Right lobe of liver (tissue), 6 donors: ENCODE results near the gene C2orf92. TPM values are rescaled to one million over a fixed set of nuclear protein-coding genes. Genes with fewer than 3 reads are reported as not detected.

Source experiments
- ATAC-seq, 4 donors: fragments of 200-7000 bp; cut with Tn5 transposase; one replicate each; pipeline ENCODE4 v1.9.1; 2020; ENCODE audit warnings: mild to moderate bottlenecking in 4 of 4, moderate library complexity in 4 of 4
- DNase-seq, 3 donors: peaks; one replicate each; pipeline ENCODE4 v3.0.0-alpha.2; 2020
- H3K27ac ChIP-seq, 3 donors: fragments of 200-600 bp; one replicate each; pipeline ENCODE4 v1.8.0; 2022
- H3K27me3 ChIP-seq, 2 donors: fragments of 200-600 bp; one replicate each; pipeline ENCODE4 v1.8.0; 2022
- H3K36me3 ChIP-seq, 4 donors: fragments of 200-600 bp; sonication (generic) in 1 of 4; one replicate each; pipeline versions ENCODE4 v1.5.1 to v1.8.0; 2017 to 2022; ENCODE audit warnings: control low read depth in 1 of 4
- H3K4me1 ChIP-seq, 4 donors: fragments of 200-600 bp; sonication (generic) in 1 of 4; one replicate each; pipeline versions ENCODE4 v1.5.1 to v1.8.0; 2017 to 2022; ENCODE audit warnings: control low read depth in 1 of 4
- H3K4me3 ChIP-seq, 3 donors: fragments of 200-600 bp; one replicate each; pipeline ENCODE4 v1.8.0; 2022
- H3K9me3 ChIP-seq, 4 donors: fragments of 200-600 bp; sonication (generic) in 1 of 4; one replicate each; pipeline versions ENCODE4 v1.5.1 to v1.8.0; 2017 to 2022; ENCODE audit warnings: control low read depth in 1 of 4
- POLR2A ChIP-seq: fragments of 450-650 bp; IDR thresholded peaks from one replicate; pipeline ENCODE4 v1.6.1; 2017; ENCODE audit warnings: antibody characterized with exemption, mild to moderate bottlenecking
- WGBS: methylation state at CpG from one replicate; pipeline ENCODE4 v1.1.6; 2018; ENCODE audit warnings: low coverage, low lambda C conversion rate; ENCODE audit not compliant: insufficient coverage; ENCODE audit errors: missing lambda C conversion rate; 5-methylcytosine and 5-hydroxymethylcytosine counted together
- intact Hi-C, 2 donors: fragments of 100-400 bp; cut with DNase I; formaldehyde crosslinking; loops; one replicate each; pipeline versions ENCODE4 v1.11.2 to v1.14.1; 2022
- small RNA-seq, 2 experiments: library from RNA; depleted of rRNA; stranded (forward); fragments of <200 nt; gene quantifications; one replicate each; pipeline ENCODE3, GENCODE V24; 2016
- total RNA-seq, 6 experiments: library from RNA; depleted of rRNA in 2 of 6; stranded (reverse); fragments of >200 nt in 2 of 6; fragmentation: NEBNext Ultra II Directional in 3 of 6; extraction: Animal tissue kit (Norgen Biotek cat#: 25700) in 3 of 6; gene quantifications; one replicate each; pipeline versions ENCODE4 v1.1.0 to v1.2.4, GENCODE V29; 2016 to 2023
- TF ChIP-seq, protein P1 (sequence below), 4 donors: fragments of 200-600 bp in 3 of 4; fragments of 450-650 bp in 1 of 4; IDR thresholded peaks; one replicate each; pipeline versions ENCODE4 v1.5.1 to v1.8.0; 2016 to 2022; ENCODE audit warnings: antibody characterized with exemption in 4 of 4, mild to moderate bottlenecking in 2 of 4
- donor health status: DM: no; HTN: yes; CAD: no.
- donor health status: DM: no; HTN: no; CAD: no.
- donor health status: DM: no; HTN: no; CAD: no.
- donor health status: DM: no; HTN: yes; CAD: no.
- donor health status: DM: no; HTN: yes; CAD: no.

C2orf92 gene
- total RNA-seq, 6 experiments from 2014 or later: 2.0 to 12.8 (median 4.4) TPM

DNA sequence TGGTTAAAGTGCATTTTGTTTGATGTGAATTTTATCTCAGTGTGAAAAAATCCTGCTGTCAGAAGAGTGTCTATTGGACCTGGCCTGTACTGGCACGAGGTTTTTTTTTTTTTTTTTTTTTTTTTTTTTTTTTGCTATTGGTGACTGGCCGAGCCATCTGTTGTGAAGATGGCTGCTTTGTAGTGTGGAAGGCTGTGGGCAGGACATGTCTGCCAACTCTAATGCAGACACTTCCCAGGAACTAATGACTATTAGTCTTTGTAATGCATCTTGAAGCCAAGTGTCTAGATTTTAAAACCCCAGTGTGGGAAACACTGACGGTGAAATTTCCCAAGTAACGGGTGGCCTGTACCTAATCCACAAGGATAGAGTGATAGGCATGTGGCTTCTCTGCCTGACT lies 78.2 kb downstream of the C2orf92 start:
- H3K4me1 ChIP-seq: no peaks in the 10 kb centered on the region
- intact Hi-C loops: no loop called here
- H3K27me3 ChIP-seq: no peaks in the 10 kb centered on the region
- WGBS: 78% methylated on average over 3 of the region's 4 CpGs
- no peaks in the 10 kb centered on the region for H3K9me3 ChIP-seq
- H3K27ac ChIP-seq: no peak overlapping the region
- no peak overlapping the region for H3K4me3 ChIP-seq
- peaks cover 0 to 4% (median under 1%) of the 10 kb centered on the region in 4 donors for H3K36me3 ChIP-seq
- DNase-seq (no peak), ATAC-seq (no peak)
- TF ChIP-seq, protein P1, sequence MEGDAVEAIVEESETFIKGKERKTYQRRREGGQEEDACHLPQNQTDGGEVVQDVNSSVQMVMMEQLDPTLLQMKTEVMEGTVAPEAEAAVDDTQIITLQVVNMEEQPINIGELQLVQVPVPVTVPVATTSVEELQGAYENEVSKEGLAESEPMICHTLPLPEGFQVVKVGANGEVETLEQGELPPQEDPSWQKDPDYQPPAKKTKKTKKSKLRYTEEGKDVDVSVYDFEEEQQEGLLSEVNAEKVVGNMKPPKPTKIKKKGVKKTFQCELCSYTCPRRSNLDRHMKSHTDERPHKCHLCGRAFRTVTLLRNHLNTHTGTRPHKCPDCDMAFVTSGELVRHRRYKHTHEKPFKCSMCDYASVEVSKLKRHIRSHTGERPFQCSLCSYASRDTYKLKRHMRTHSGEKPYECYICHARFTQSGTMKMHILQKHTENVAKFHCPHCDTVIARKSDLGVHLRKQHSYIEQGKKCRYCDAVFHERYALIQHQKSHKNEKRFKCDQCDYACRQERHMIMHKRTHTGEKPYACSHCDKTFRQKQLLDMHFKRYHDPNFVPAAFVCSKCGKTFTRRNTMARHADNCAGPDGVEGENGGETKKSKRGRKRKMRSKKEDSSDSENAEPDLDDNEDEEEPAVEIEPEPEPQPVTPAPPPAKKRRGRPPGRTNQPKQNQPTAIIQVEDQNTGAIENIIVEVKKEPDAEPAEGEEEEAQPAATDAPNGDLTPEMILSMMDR (IDR thresholded peaks at IDR 0.05): no peak
- TF ChIP-seq POLR2A: no peak

DNA sequence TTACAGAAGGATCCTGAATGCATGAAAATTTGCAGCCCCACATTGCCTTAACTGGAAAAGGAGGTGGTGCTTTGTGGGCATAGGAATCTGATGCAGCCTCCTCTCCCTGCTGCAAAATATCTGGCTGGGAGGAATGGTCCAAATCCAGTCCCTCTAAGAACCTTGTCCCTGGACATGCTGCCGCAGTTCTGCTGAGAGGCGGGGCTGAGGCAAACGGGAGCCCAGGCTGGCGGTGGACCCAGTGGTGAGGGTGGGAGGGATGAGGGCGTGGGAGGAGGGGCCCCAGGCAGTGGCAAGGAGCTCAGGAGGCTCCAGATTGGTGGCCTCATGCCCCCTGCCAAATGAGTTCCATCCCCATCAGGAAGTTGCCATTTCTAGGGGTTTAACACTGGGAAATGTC lies 80.1 kb downstream of the C2orf92 start:
- Histone ChIP-seq H3K4me1 (no peaks in the 10 kb centered on the region), H3K9me3 (no peaks in the 10 kb centered on the region), H3K27me3 (no peaks in the 10 kb centered on the region), H3K4me3 (no peak overlapping the region), H3K27ac (no peak overlapping the region), H3K36me3 (peaks cover 0 to 6% (median 2%) of the 10 kb centered on the region in 4 donors)
- intact Hi-C loops: no loop called here
- TF ChIP-seq, protein P1 (IDR thresholded peaks at IDR 0.05): no peak
- no peak for TF ChIP-seq POLR2A
- no peak for ATAC-seq
- no peak for DNase-seq
- 80% methylated on average over 1 of the region's 5 CpGs for WGBS

DNA sequence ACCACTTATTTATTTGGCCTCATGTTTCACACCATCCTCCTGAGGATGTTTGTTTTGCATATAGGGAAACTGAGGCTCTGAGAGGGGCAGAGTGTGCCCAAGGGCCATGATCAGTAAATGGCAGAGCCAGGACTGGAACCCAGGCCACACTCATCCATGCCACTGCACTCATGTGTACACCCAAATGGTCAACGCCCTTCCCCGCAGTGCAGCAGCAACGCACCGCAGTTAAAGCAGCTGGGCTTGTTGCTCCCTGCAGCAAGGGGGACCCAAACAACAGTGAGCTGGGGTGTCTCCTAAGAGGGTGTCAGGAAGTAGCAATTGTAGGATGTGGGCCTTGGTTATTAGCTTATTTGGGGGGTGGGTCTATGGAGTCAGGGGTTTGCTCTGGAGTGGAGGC lies 80.5 kb downstream of the C2orf92 start:
- Histone ChIP-seq H3K36me3 (peaks cover 0 to 6% (median 2%) of the 10 kb centered on the region in 4 donors), H3K27ac (no peak overlapping the region), H3K27me3 (no peaks in the 10 kb centered on the region), H3K9me3 (no peaks in the 10 kb centered on the region), H3K4me1 (no peaks in the 10 kb centered on the region), H3K4me3 (no peak overlapping the region)
- no peak for ATAC-seq
- DNase-seq: no peak
- WGBS: 90% methylated on average over 2 of the region's 4 CpGs
- intact Hi-C loops: no loop called here
- TF ChIP-seq, protein P1 (IDR thresholded peaks at IDR 0.05): no peak
- TF ChIP-seq POLR2A: no peak

DNA sequence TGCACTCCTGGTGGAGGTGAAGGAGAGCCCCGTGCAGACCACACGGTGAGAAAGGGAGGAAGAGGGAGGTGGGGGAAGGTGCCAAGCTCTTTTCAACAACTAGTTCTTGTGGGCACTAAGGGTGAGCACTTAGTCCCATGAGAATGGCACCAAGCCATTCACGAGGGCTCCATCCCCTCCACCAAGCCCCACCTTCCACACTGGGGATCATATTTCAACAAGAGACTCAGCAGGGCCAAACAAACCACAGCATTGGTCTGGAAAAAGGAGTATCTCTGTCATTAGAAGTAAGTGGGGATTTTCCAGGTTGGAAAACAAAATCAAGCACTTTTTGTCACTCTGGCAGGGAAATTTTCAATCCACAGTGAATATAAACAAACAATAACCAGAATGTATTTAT lies 82.2 kb downstream of the C2orf92 start:
- Histone ChIP-seq H3K27me3 (no peaks in the 10 kb centered on the region), H3K27ac (no peak overlapping the region), H3K36me3 (peaks cover 0 to 13% (median 5%) of the 10 kb centered on the region in 4 donors), H3K4me1 (no peaks in the 10 kb centered on the region), H3K4me3 (no peak overlapping the region), H3K9me3 (no peaks in the 10 kb centered on the region)
- DNase-seq (no peak), ATAC-seq (no peak)
- intact Hi-C loops: no loop called here
- TF ChIP-seq, protein P1 (IDR thresholded peaks at IDR 0.05): no peak
- TF ChIP-seq POLR2A: no peak
- 33% methylated on average over 1 of the region's 3 CpGs for WGBS

Small RNA genes within 50 kb of the gene (small RNA-seq; reads per million reads assigned to genes)
- gene RNU4-8P: 0 reads per million in 2 experiments

Other genes with a start within 250 kb of the C2orf92 start
- gene ANKRD36B, start 79.8 kb upstream of the C2orf92 start, total RNA-seq: 1 to 10 TPM; 2.0 to 6.9 (median 3.6) TPM
- gene COX5B, start 23.7 kb upstream of the C2orf92 start, total RNA-seq: 100 to 1,000 TPM; 153 to 318 (median 197) TPM
- gene ACTR1B, start 5.7 kb upstream of the C2orf92 start, total RNA-seq: 10 to 100 TPM; 32.3 to 44.4 (median 35.1) TPM
- gene ZAP70, start 43.9 kb downstream of the C2orf92 start, total RNA-seq: 1 to 10 TPM in 4 of 6 experiments, under 1 TPM in 2; 0.74 to 2.1 (median 1.4) TPM